Mesenchymal stem cell (in vitro differentiated cells and primary cell): ENCODE data around the gene TMCO6.

Experiments
- DNase-seq: peaks from one replicate; pipeline ENCODE4 v3.0.0-alpha.2; 2013
- H2AFZ ChIP-seq: one replicate; pipeline ENCODE4 v1.6.1; 2013; ENCODE audit warnings: low read depth, mild to moderate bottlenecking, control low read depth, inconsistent platforms, low read length, moderate library complexity
- H2AK5ac ChIP-seq: 2 replicates; pipeline ENCODE4 v1.6.1; 2013; ENCODE audit warnings: low read length, moderate library complexity, mild to moderate bottlenecking, inconsistent platforms; ENCODE audit not compliant: severe bottlenecking
- H2BK120ac ChIP-seq: one replicate; pipeline ENCODE4 v1.6.1; 2013; ENCODE audit warnings: low read depth, mild to moderate bottlenecking, inconsistent platforms, low read length, moderate library complexity
- H2BK12ac ChIP-seq, 2 experiments: one replicate each; pipeline ENCODE4 v1.6.1; 2013; ENCODE audit warnings: inconsistent platforms in 2 of 2, low read length in 2 of 2, mild to moderate bottlenecking in 2 of 2, moderate library complexity in 2 of 2, control low read depth in 1 of 2
- H2BK15ac ChIP-seq: one replicate; pipeline ENCODE4 v1.6.1; 2013; ENCODE audit warnings: mild to moderate bottlenecking, low read depth, inconsistent platforms; ENCODE audit not compliant: poor library complexity, severe bottlenecking
- H2BK5ac ChIP-seq: 2 replicates; pipeline ENCODE4 v1.6.1; 2013; ENCODE audit warnings: low read depth, mild to moderate bottlenecking, low read length, control low read depth, inconsistent platforms; ENCODE audit not compliant: poor library complexity, severe bottlenecking
- H3K14ac ChIP-seq, 2 experiments: one replicate each; pipeline ENCODE4 v1.6.1; 2013; ENCODE audit warnings: inconsistent platforms in 2 of 2, low read length in 2 of 2, control low read depth in 1 of 2, mild to moderate bottlenecking in 1 of 2, moderate library complexity in 1 of 2
- H3K18ac ChIP-seq, 2 experiments: one replicate each; pipeline ENCODE4 v1.6.1; 2013; ENCODE audit warnings: inconsistent platforms in 2 of 2, low read length in 2 of 2, control low read depth in 1 of 2, low read depth in 1 of 2, mild to moderate bottlenecking in 1 of 2
- H3K23ac ChIP-seq, 2 experiments: one replicate each; pipeline ENCODE4 v1.6.1; 2013; ENCODE audit warnings: inconsistent platforms in 2 of 2, low read length in 2 of 2, mild to moderate bottlenecking in 2 of 2, moderate library complexity in 2 of 2, control low read depth in 1 of 2
- H3K27ac ChIP-seq: 2 replicates; pipeline ENCODE4 v1.5.1; 2013; ENCODE audit warnings: mild to moderate bottlenecking, moderate library complexity, low read length, control low read depth, inconsistent platforms; ENCODE audit not compliant: poor library complexity, severe bottlenecking
- H3K27me3 ChIP-seq, 2 experiments: 2 replicates each; pipeline versions ENCODE4 v1.6.1 to v1.7.0; 2013; ENCODE audit warnings: low read length in 2 of 2, mild to moderate bottlenecking in 2 of 2, moderate library complexity in 2 of 2, control low read depth in 1 of 2, inconsistent platforms in 1 of 2; ENCODE audit not compliant: control insufficient read depth in 1 of 2, insufficient read depth in 1 of 2
- H3K36me3 ChIP-seq, 2 experiments: 2 replicates each; pipeline versions ENCODE4 v1.6.1 to v1.7.0; 2013; ENCODE audit warnings: low read length in 2 of 2, control low read depth in 1 of 2, inconsistent platforms in 1 of 2, low read depth in 1 of 2, mild to moderate bottlenecking in 1 of 2; ENCODE audit not compliant: insufficient read depth in 2 of 2, control insufficient read depth in 1 of 2
- H3K4ac ChIP-seq, 2 experiments: one replicate each; pipeline ENCODE4 v1.6.1; 2013; ENCODE audit warnings: inconsistent platforms in 2 of 2, low read length in 2 of 2, mild to moderate bottlenecking in 2 of 2, moderate library complexity in 2 of 2, control low read depth in 1 of 2, low read depth in 1 of 2
- H3K4me1 ChIP-seq: 2 replicates; pipeline ENCODE4 v1.6.1; 2013; ENCODE audit warnings: low read depth, low read length, control low read depth; ENCODE audit not compliant: control insufficient read depth, insufficient read depth
- H3K4me2 ChIP-seq: 2 replicates; pipeline ENCODE4 v1.6.1; 2013; ENCODE audit warnings: low read length, mild to moderate bottlenecking, inconsistent platforms; ENCODE audit not compliant: poor library complexity, severe bottlenecking
- H3K4me3 ChIP-seq, 2 experiments: 2 replicates each; pipeline versions ENCODE4 v1.5.1 to v1.7.0; 2013; ENCODE audit warnings: low read length in 2 of 2, mild to moderate bottlenecking in 2 of 2, control low read depth in 1 of 2, low read depth in 1 of 2; ENCODE audit not compliant: insufficient read depth in 1 of 2
- H3K79me1 ChIP-seq: replicated peaks from 2 replicates; pipeline ENCODE4 v1.6.1; 2013; ENCODE audit warnings: mild to moderate bottlenecking, control low read depth, low read length, inconsistent platforms; ENCODE audit not compliant: poor library complexity, severe bottlenecking
- H3K9ac ChIP-seq: 2 replicates; pipeline ENCODE4 v1.7.0; 2013; ENCODE audit warnings: mild to moderate bottlenecking, low read length, moderate library complexity
- H3K9me3 ChIP-seq: 2 replicates; pipeline ENCODE4 v1.7.0; 2013; ENCODE audit warnings: mild to moderate bottlenecking, low read length; ENCODE audit not compliant: control insufficient read depth
- H4K8ac ChIP-seq: one replicate; pipeline ENCODE4 v1.6.1; 2013; ENCODE audit warnings: inconsistent platforms, mild to moderate bottlenecking, low read length, moderate library complexity
- H4K91ac ChIP-seq: one replicate; pipeline ENCODE4 v1.6.1; 2013; ENCODE audit warnings: mild to moderate bottlenecking, low read length, inconsistent platforms
- WGBS: methylation state at CpG from one replicate; pipeline ENCODE4 v1.1.7; 2013; ENCODE audit warnings: mixed read lengths; 5-methylcytosine and 5-hydroxymethylcytosine counted together

The TMCO6 gene

GRCh38 chr5:140671472-140672125 lies 32.3 kb downstream of the TMCO6 start:
- no peak overlapping the region for H3K27ac ChIP-seq
- no peak overlapping the region for H3K4me2 ChIP-seq
- no peak overlapping the region for H2AFZ ChIP-seq
- H3K18ac ChIP-seq, result no peak overlapping the region
- peaks cover 26% of the 10 kb centered on the region for H3K79me1 ChIP-seq
- no peak overlapping the region for H2BK15ac ChIP-seq
- H2BK5ac ChIP-seq, result no peak overlapping the region
- no peak overlapping the region for H4K8ac ChIP-seq
- no peak overlapping the region for H2BK120ac ChIP-seq
- no peak for DNase-seq
- no peak overlapping the region for H3K23ac ChIP-seq
- H3K4me3 ChIP-seq, result no peak overlapping the region
- H3K27me3 ChIP-seq, result no peaks in the 10 kb centered on the region
- H3K36me3 ChIP-seq, result peaks cover 72 to 87% of the 10 kb centered on the region in 2 experiments
- H2AK5ac ChIP-seq, result no peak overlapping the region
- H3K14ac ChIP-seq, result no peak overlapping the region
- H4K91ac ChIP-seq, result no peak overlapping the region
- H3K9ac ChIP-seq, result peak overlapping the region; percentile 26
- H3K4ac ChIP-seq, result no peak overlapping the region
- no peak overlapping the region for H2BK12ac ChIP-seq
- 95% methylated on average over 4 of the region's 7 CpGs for WGBS
- no peaks in the 10 kb centered on the region for H3K9me3 ChIP-seq
- H3K4me1 ChIP-seq, result no peaks in the 10 kb centered on the region

GRCh38 chr5:140672455-140673186 lies 33.4 kb downstream of the TMCO6 start:
- no peak overlapping the region for H2BK5ac ChIP-seq
- no peaks in the 10 kb centered on the region for H3K9me3 ChIP-seq
- H3K27ac ChIP-seq, result no peak overlapping the region
- 98% methylated on average over 70 of the region's 70 CpGs for WGBS
- H3K18ac ChIP-seq, result no peak overlapping the region
- no peak overlapping the region for H2BK120ac ChIP-seq
- H3K9ac ChIP-seq, result peak overlapping the region; percentile 26
- H3K4me3 ChIP-seq, result no peak overlapping the region
- no peak overlapping the region for H3K4ac ChIP-seq
- DNase-seq, result peak; percentile 11
- H3K14ac ChIP-seq, result no peak overlapping the region
- H3K4me1 ChIP-seq, result no peaks in the 10 kb centered on the region
- no peak overlapping the region for H3K4me2 ChIP-seq
- peak overlapping the region; percentile 56 for H4K91ac ChIP-seq
- H2BK15ac ChIP-seq, result no peak overlapping the region
- peaks cover 82 to 87% of the 10 kb centered on the region in 2 experiments for H3K36me3 ChIP-seq
- no peak overlapping the region for H4K8ac ChIP-seq
- peaks cover 26% of the 10 kb centered on the region for H3K79me1 ChIP-seq
- H2AK5ac ChIP-seq, result no peak overlapping the region
- H3K27me3 ChIP-seq, result no peaks in the 10 kb centered on the region
- H2AFZ ChIP-seq, result no peak overlapping the region
- no peak overlapping the region for H3K23ac ChIP-seq
- no peak overlapping the region for H2BK12ac ChIP-seq

- 95% methylated on average over 41 of the region's 45 CpGs for WGBS
- H3K4ac ChIP-seq, result no peak within 1 kb of the TSS
- H3K9me3 ChIP-seq, result no peaks in the 10 kb centered on the region
These were observed 34.1 kb downstream of the TMCO6 start, which contains the start of gene DND1 for GRCh38 chr5:140673187-140673976. DND1 (minus strand) TSS chr5:140673576; CDS start chr5:140673542, 34 bp downstream.

GRCh38 chr5:140674211-140674610 lies 35.0 kb downstream of the TMCO6 start:
- no peak overlapping the region for H2BK5ac ChIP-seq
- WGBS, result 100% methylated on average over 2 of the region's 2 CpGs

More at GRCh38 chr5:140673187-140673976, 34.1 kb downstream of the TMCO6 start, which contains the start of gene DND1:
- Histone ChIP-seq H4K8ac (no peak within 1 kb of the TSS), H4K91ac (peak within 1 kb of the TSS; percentile 56), H3K18ac (no peak within 1 kb of the TSS), H2BK5ac (no peak within 1 kb of the TSS), H3K79me1 (peaks cover 24% of the 10 kb centered on the region), H3K9ac (no peak within 1 kb of the TSS), H2AFZ (no peak within 1 kb of the TSS), H2BK15ac (no peak within 1 kb of the TSS), H3K36me3 (peaks cover 80 to 87% of the 10 kb centered on the region in 2 experiments), H3K4me3 (no peak within 1 kb of the TSS), H2AK5ac (no peak within 1 kb of the TSS), H2BK12ac (peak within 1 kb of the TSS in 1 of 2 experiments; percentile 24), H3K27ac (no peak within 1 kb of the TSS), H3K27me3 (no peaks in the 10 kb centered on the region), H3K4me1 (no peaks in the 10 kb centered on the region), H3K23ac (no peak within 1 kb of the TSS), H3K4me2 (no peak within 1 kb of the TSS), H3K14ac (no peak within 1 kb of the TSS), H2BK120ac (no peak within 1 kb of the TSS)
- DNase-seq, result no peak

More at GRCh38 chr5:140674211-140674610, 35.0 kb downstream of the TMCO6 start:
- no peak overlapping the region for H3K27ac ChIP-seq
- peaks cover 77 to 85% of the 10 kb centered on the region in 2 experiments for H3K36me3 ChIP-seq
- H3K18ac ChIP-seq, result no peak overlapping the region
- no peak overlapping the region for H2BK15ac ChIP-seq
- H2BK12ac ChIP-seq, result no peak overlapping the region
- no peaks in the 10 kb centered on the region for H3K4me1 ChIP-seq
- no peak overlapping the region for H2AK5ac ChIP-seq
- H3K4ac ChIP-seq, result no peak overlapping the region
- DNase-seq, result no peak
- no peak overlapping the region for H3K4me2 ChIP-seq
- H3K79me1 ChIP-seq, result peaks cover 19% of the 10 kb centered on the region
- no peak overlapping the region for H4K91ac ChIP-seq
- no peaks in the 10 kb centered on the region for H3K9me3 ChIP-seq
- no peak overlapping the region for H2BK120ac ChIP-seq
- H3K4me3 ChIP-seq, result no peak overlapping the region
- H4K8ac ChIP-seq, result no peak overlapping the region
- H3K23ac ChIP-seq, result no peak overlapping the region
- no peak overlapping the region for H3K14ac ChIP-seq
- H3K9ac ChIP-seq, result no peak overlapping the region
- H2AFZ ChIP-seq, result no peak overlapping the region
- H3K27me3 ChIP-seq, result no peaks in the 10 kb centered on the region
